ENCODE data around the gene UBLCP1.
"Not testable (repeated sequence)": the region's sequence is repeated elsewhere in the genome, so short reads cannot be mapped to it uniquely, and the experiment has no call there.

Gene UBLCP1

GRCh38 chr5:159301466-159301865 is 38.4 kb downstream of the UBLCP1 start:
- no peak for TF ChIP-seq CTCF (IDR thresholded peaks at IDR 0.05; ENCODE audit: insufficient read depth, low read depth, low read length, missing control alignments)
- H3K4me3 ChIP-seq (ENCODE audit: low read length) = no peak overlapping the region
- no peak for DNase-seq (ENCODE audit: low read depth)

- not testable (repeated sequence) for H3K4me3 ChIP-seq (ENCODE audit: low read length); DNase-seq (ENCODE audit: low read depth)
Measured at GRCh38 chr5:159301929-159302860, 39.1 kb downstream of the UBLCP1 start.

- no peak for DNase-seq (ENCODE audit: low read depth)
- TF ChIP-seq CTCF (IDR thresholded peaks at IDR 0.05; ENCODE audit: insufficient read depth, low read depth, low read length, missing control alignments) = no peak
- no peak overlapping the region for H3K4me3 ChIP-seq (ENCODE audit: low read length)
Measured at GRCh38 chr5:159303286-159303685, 40.2 kb downstream of the UBLCP1 start.

- no peak for TF ChIP-seq CTCF (IDR thresholded peaks at IDR 0.05; ENCODE audit: insufficient read depth, low read depth, low read length, missing control alignments)
Measured at GRCh38 chr5:159304961-159305595, 42.0 kb downstream of the UBLCP1 start.

GRCh38 chr5:159309689-159310433 is 46.8 kb downstream of the UBLCP1 start:
- no peak overlapping the region for H3K4me3 ChIP-seq (ENCODE audit: low read length)
- TF ChIP-seq CTCF (IDR thresholded peaks at IDR 0.05; ENCODE audit: insufficient read depth, low read depth, low read length, missing control alignments) = no peak
- no peak for DNase-seq (ENCODE audit: low read depth)

More at GRCh38 chr5:159304961-159305595, 42.0 kb downstream of the UBLCP1 start:
- no peak overlapping the region for H3K4me3 ChIP-seq (ENCODE audit: low read length)
- DNase-seq (ENCODE audit: low read depth) = peak; percentile 73

GRCh38 chr5:159310511-159310910 is 47.4 kb downstream of the UBLCP1 start:
- peak overlapping the region; percentile 7 for H3K4me3 ChIP-seq (ENCODE audit: low read length)
- TF ChIP-seq CTCF (IDR thresholded peaks at IDR 0.05; ENCODE audit: insufficient read depth, low read depth, low read length, missing control alignments) = no peak
- peak; percentile 59 for DNase-seq (ENCODE audit: low read depth)

GRCh38 chr5:159311063-159311462 is 48.0 kb downstream of the UBLCP1 start:
- no peak for TF ChIP-seq CTCF (IDR thresholded peaks at IDR 0.05; ENCODE audit: insufficient read depth, low read depth, low read length, missing control alignments)
- DNase-seq (ENCODE audit: low read depth) = no peak
- peak overlapping the region; percentile 7 for H3K4me3 ChIP-seq (ENCODE audit: low read length)

All from epithelial cell of esophagus (primary cell).